Calu3 (cell line): Measurements from ENCODE around the gene ZC3H12D. TPM values are rescaled to one million over a fixed set of nuclear protein-coding genes. Genes with fewer than 3 reads are reported as not detected.
A peak's percentile ranks its signal among the peaks of the same experiment; 100 is the strongest.

ENCODE experiments used
- BruUV-seq: library from RNA; stranded (reverse); fragments of 400-500 nt; replicated peaks from 2 replicates; lab custom pipeline; 2021; lab: Mats Ljungman, UMichigan
- CTCF ChIA-PET: fragments of 300-600 bp; sonication (Branson Sonifier 250); formaldehyde crosslinking; loops from one replicate; lab custom pipeline; 2022; ENCODE audit warnings: antibody characterized with exemption; lab: Charles Lee
- DNase-seq: peaks from one replicate; pipeline ENCODE4 v3.0.0; 2022
- H3K27ac Mint-ChIP-seq: one replicate; pipeline ENCODE4 v1.8.0; 2022; ENCODE audit warnings: mixed read lengths; ENCODE audit not compliant: unreplicated experiment
- H3K27me3 Mint-ChIP-seq: one replicate; pipeline ENCODE4 v1.8.0; 2022; ENCODE audit warnings: mixed read lengths; ENCODE audit not compliant: unreplicated experiment
- H3K36me3 Mint-ChIP-seq: one replicate; pipeline ENCODE4 v1.8.0; 2022; ENCODE audit warnings: mild to moderate bottlenecking, moderate library complexity, mixed read lengths; ENCODE audit not compliant: insufficient read depth, unreplicated experiment
- H3K4me1 Mint-ChIP-seq: one replicate; pipeline ENCODE4 v1.8.0; 2022; ENCODE audit warnings: mild to moderate bottlenecking, low read depth, mixed read lengths; ENCODE audit not compliant: unreplicated experiment
- H3K4me3 Mint-ChIP-seq: one replicate; pipeline ENCODE4 v1.8.0; 2022; ENCODE audit warnings: mild to moderate bottlenecking, low read depth, moderate library complexity, mixed read lengths; ENCODE audit not compliant: unreplicated experiment
- H3K9me3 Mint-ChIP-seq: one replicate; pipeline ENCODE4 v1.8.0; 2022; ENCODE audit warnings: low read depth, mixed read lengths; ENCODE audit not compliant: unreplicated experiment
- CTCF ChIP-seq: fragments of 200-600 bp; IDR thresholded peaks from one replicate; pipeline ENCODE4 v1.8.0; 2022; ENCODE audit warnings: antibody characterized with exemption; ENCODE audit not compliant: unreplicated experiment
- intact Hi-C: fragments of 100-400 bp; cut with micrococcal nuclease; formaldehyde crosslinking; loops from one replicate; pipeline ENCODE4 v1.10.0; 2022; ENCODE audit not compliant: unreplicated experiment
- total RNA-seq: library from RNA; stranded (reverse); gene quantifications from 2 replicates; pipeline ENCODE4 v1.2.3, GENCODE V29; 2022

ZC3H12D gene
- total RNA-seq, 1 experiment from 2014 or later, result 0.05 TPM

- intact Hi-C loops, result loop anchor here (2.0 to 10.0 kb wide), 4 partner anchors 25 to 405 kb away; no protein-coding TSS in a partner anchor
- no peak for DNase-seq
- TF ChIP-seq CTCF, result no peak
- no TSS peak for BruUV-seq
- CTCF ChIA-PET, result no interaction called here
- no peak overlapping the region for H3K27ac Mint-ChIP-seq
- no peaks in the 10 kb centered on the region for H3K27me3 Mint-ChIP-seq
- H3K4me3 Mint-ChIP-seq, result no peak overlapping the region
- H3K9me3 Mint-ChIP-seq, result no peaks in the 10 kb centered on the region
- no peaks in the 10 kb centered on the region for H3K4me1 Mint-ChIP-seq
- H3K36me3 Mint-ChIP-seq, result no peaks in the 10 kb centered on the region
Measured at GRCh38 chr6:149433881-149434280, 50.9 kb downstream of the ZC3H12D start.

- intact Hi-C loops, result loop anchor here (2.0 to 10.0 kb wide), 4 partner anchors 25 to 405 kb away; no protein-coding TSS in a partner anchor
- CTCF ChIA-PET, result no interaction called here
- DNase-seq, result no peak
- no TSS peak for BruUV-seq
- no peaks in the 10 kb centered on the region for H3K27me3 Mint-ChIP-seq
- H3K27ac Mint-ChIP-seq, result no peak overlapping the region
- TF ChIP-seq CTCF, result no peak
- no peaks in the 10 kb centered on the region for H3K36me3 Mint-ChIP-seq
- H3K4me1 Mint-ChIP-seq, result no peaks in the 10 kb centered on the region
- H3K9me3 Mint-ChIP-seq, result no peaks in the 10 kb centered on the region
- H3K4me3 Mint-ChIP-seq, result no peak overlapping the region
Measured at GRCh38 chr6:149433405-149433804, 51.4 kb downstream of the ZC3H12D start.

GRCh38 chr6:149431905-149432775 lies 52.7 kb downstream of the ZC3H12D start:
- Mint-ChIP-seq H3K27me3 (no peaks in the 10 kb centered on the region), H3K36me3 (no peaks in the 10 kb centered on the region), H3K9me3 (no peaks in the 10 kb centered on the region), H3K4me3 (no peak overlapping the region), H3K4me1 (no peaks in the 10 kb centered on the region), H3K27ac (no peak overlapping the region)
- intact Hi-C loops, result loop anchor here (1.0 to 10.0 kb wide), 5 partner anchors 23 to 403 kb away; no protein-coding TSS in a partner anchor
- TF ChIP-seq CTCF, result peak; percentile 71
- DNase-seq, result peak; percentile 85
- no TSS peak for BruUV-seq
- CTCF ChIA-PET, result interaction anchor here (0.6 to 1.6 kb wide), 5 partner anchors 16 to 403 kb away, joined by 3 to 15 read pairs (median 4); no protein-coding TSS in a partner anchor

GRCh38 chr6:149429427-149430360 lies 55.1 kb downstream of the ZC3H12D start:
- DNase-seq, result no peak
- H3K36me3 Mint-ChIP-seq, result no peaks in the 10 kb centered on the region
- H3K9me3 Mint-ChIP-seq, result no peaks in the 10 kb centered on the region
- CTCF ChIA-PET, result no interaction called here
- no peak for TF ChIP-seq CTCF
- H3K27me3 Mint-ChIP-seq, result no peaks in the 10 kb centered on the region
- no peak overlapping the region for H3K4me3 Mint-ChIP-seq
- BruUV-seq, result no TSS peak
- no peak overlapping the region for H3K27ac Mint-ChIP-seq
- intact Hi-C loops, result loop anchor here (5.0 to 10.0 kb wide), 2 partner anchors 88 to 235 kb away; no protein-coding TSS in a partner anchor
- H3K4me1 Mint-ChIP-seq, result no peaks in the 10 kb centered on the region
